ENCODE results near the gene DDX51.

DNA sequence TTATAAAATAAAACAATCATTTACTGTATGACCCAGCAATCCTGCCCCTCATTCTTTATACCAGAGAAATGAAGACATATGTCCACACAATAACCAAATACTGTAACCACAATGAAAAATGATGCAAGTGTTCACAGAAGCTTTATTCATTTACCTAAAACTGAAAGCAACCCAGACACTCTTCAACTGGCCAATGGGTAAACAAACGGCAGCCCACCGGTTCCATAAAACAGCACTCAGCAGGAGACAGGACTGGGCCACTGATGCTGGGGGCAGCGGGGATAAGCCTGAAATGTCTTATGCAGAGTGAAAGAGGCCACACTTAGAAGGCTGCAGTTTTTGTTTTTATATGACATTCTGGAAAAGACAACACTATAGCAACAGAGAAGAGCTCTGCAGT is 15.1 kb downstream of the DDX51 start:
- TF ChIP-seq SMC3 (IDR thresholded peaks at IDR 0.05) (no peak), POLR2A (IDR thresholded peaks at IDR 0.05; ENCODE audit: low read length) (no peak), MAZ (IDR thresholded peaks at IDR 0.05; ENCODE audit: borderline replicate concordance, low read depth, low read length) (no peak)
- TF ChIP-seq, protein P1, sequence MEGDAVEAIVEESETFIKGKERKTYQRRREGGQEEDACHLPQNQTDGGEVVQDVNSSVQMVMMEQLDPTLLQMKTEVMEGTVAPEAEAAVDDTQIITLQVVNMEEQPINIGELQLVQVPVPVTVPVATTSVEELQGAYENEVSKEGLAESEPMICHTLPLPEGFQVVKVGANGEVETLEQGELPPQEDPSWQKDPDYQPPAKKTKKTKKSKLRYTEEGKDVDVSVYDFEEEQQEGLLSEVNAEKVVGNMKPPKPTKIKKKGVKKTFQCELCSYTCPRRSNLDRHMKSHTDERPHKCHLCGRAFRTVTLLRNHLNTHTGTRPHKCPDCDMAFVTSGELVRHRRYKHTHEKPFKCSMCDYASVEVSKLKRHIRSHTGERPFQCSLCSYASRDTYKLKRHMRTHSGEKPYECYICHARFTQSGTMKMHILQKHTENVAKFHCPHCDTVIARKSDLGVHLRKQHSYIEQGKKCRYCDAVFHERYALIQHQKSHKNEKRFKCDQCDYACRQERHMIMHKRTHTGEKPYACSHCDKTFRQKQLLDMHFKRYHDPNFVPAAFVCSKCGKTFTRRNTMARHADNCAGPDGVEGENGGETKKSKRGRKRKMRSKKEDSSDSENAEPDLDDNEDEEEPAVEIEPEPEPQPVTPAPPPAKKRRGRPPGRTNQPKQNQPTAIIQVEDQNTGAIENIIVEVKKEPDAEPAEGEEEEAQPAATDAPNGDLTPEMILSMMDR (IDR thresholded peaks at IDR 0.05) = no peak

Data from A549 (cell line).